COLO668 (cell line): ENCODE data around the gene PCYT1B.
"Not testable (repeated sequence)": the region's sequence is repeated elsewhere in the genome, so short reads cannot be mapped to it uniquely, and the experiment has no call there.

Source experiments
- DNase-seq: peaks from one replicate; lab custom pipeline; 2025; ENCODE audit not compliant: unreplicated experiment; lab: John Stamatoyannopoulos, UW

Gene PCYT1B

DNA sequence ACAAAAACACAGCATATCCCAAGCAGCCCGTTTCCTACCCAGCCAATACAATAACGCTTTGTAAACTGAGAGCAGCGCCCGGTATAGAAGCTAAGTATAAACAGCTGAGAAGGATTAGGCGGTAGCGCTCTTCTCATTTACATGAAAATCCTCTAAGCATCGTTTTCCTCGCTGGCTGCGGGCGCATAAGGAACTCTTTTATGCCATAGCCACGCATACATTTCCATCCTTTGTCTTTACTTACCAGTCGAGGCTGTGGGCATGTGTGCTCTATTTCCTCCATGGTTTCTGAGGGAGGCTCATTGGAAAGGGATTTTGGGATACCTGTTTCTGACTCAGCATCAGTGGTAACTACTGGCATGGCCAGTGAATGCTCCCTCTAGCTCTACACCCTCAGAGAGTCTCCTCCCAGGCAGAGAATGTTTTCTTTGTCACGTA is 383 bp downstream of the PCYT1B start:
- peak; percentile 19 for DNase-seq

DNA sequence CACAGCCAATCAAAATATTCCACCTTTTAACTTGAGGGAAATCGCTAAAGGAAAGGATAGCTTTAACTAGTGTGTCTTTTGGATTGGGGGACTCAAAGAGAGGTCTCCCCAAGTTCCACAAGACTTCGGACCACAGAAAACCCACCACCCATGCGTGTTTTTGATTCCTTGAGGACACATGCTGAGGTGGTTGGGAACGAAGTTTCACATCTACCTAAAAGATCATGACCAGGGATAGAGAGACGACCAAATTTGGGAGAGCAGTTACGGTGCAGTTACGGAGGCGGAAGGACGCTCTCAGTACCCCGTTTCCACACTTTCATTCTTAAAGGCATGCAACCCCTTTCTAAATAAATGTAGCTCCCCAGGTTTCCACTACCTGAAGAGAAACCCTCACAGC is 1.1 kb downstream of the PCYT1B start:
- DNase-seq = no peak

DNA sequence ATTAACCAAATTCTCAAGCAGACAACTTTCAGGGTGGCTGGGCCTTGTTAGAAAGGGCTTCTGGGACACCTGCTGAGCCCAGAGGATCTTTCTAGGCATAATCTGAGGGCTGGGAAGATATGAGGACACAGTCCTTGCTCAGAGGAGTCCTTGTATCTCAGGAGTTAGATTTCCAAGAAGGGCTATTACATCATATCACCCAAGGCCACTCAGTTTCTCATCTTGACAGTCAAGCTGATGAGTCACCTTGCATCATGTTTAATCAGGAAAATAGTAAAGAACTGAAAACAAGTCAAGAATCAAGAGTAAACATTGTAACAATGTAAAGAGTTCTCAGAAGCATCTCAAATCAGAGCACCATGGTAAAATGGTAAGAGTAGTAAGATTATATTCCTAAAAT is 4.0 kb downstream of the PCYT1B start:
- no peak for DNase-seq

DNA sequence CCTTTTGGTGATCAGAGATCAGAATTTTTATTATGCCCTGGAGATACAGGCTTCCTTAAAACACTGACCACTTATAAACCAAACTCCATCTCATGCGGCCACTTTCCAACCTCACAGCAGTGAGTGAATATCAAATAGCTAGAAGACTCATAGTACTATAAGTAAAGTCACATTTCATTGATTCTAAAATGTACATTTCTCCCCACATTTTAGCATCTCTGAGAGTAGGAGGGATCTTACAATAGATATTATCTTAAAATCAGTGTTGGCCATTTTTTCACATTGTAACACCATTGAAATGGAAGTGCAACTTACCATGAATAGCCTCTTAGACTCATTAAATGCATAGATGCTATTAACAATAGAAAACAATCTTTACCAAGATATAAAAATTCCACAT is 17.4 kb downstream of the PCYT1B start:
- no peak for DNase-seq

DNA sequence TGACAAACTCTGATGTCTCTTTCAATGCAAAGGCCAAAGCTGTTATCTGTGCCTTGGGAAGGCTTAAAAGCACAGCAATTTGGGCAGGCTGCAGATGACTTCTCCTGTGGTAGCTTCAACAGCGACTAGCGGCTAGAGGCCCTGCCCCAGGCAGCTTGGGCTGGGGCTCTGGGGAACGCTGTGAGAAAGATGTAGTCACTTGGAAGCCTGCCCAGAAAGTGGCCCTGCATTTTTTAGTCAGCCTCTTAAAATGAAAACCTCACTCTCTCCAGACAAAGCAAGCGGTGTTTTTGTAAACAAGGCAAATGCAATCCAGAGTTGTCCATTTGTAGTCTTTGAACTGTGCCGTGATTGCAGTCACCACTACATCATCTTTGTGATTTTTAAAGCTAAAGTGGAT is 27.5 kb downstream of the PCYT1B start:
- DNase-seq = peak; percentile 20

DNA sequence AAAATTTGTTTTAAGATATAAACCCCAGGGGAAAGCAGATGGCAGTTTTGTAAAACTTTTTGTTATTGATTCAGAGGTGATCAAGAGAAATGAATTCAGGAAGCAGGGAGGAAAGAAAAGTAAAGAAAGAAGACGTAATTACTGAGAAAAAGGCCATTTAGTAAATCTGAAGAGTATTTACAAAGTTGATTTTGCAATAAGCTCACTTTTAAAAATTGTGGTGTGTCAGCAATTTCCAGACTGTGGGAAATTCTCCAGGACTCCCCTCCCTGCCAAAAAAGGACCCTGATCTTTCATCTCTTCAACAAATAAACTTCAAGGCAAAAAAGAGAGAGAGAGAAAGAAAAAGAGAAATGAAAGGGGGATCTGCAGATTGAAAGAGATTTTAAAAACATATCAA is 36.6 kb downstream of the PCYT1B start:
- no peak for DNase-seq

DNA sequence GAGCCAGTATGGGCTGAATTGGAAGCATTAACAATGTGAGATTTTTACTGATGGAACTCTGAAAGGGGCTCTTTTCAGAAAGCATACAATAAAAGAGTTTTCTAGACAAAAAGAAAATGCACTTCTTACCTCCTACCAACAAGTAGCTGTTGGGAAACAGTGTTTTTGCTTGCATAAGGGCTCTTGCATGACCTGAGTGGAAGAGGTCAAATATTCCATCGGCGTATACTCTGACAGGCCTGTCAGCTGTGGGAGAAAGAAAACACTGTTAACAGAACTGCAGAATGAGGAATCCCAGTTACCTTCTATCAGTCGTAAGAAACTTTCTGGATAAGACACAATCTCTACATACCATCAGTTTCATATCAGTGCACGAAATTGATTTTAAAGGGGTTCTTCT is 39.5 kb downstream of the PCYT1B start:
- DNase-seq = no peak

DNA sequence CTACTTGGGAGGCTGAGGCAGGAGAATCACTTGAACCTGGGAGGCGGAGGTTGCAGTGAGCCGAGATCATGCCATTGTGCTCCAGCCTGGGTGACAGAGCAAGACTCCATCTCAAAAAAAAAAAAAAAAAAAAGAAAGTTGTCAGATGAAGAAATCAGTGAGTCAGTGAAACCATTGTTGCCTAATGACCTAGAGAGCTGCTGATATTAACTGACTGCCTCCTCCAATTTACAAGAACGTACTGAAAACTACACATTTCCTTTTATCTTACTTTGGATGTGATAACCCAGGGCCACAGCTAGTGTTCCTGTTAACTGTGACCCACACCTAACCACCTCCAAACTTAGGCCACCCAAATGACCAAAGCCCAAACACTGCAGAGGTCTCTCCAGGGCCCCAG is 41.2 kb downstream of the PCYT1B start:
- not testable (repeated sequence) for DNase-seq

DNA sequence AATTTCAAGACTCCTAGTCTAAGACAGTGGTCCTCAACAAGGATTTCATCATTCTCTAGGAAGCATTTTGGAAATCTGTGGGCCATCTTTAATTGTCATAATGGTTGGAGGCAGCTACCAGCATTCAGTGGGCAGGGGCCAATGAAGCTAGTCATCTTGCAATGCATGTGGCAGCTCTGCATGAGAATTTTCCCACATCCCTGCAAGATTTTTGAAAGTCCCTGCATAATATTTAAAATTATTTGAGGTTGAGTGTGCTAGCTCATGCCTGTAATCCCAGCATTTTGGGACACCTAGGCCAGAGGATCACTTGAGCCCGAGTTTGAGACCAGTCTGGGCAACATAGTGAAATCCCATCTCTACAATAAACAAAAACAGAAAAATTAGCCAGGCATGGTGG is 44.0 kb downstream of the PCYT1B start:
- DNase-seq = no peak

DNA sequence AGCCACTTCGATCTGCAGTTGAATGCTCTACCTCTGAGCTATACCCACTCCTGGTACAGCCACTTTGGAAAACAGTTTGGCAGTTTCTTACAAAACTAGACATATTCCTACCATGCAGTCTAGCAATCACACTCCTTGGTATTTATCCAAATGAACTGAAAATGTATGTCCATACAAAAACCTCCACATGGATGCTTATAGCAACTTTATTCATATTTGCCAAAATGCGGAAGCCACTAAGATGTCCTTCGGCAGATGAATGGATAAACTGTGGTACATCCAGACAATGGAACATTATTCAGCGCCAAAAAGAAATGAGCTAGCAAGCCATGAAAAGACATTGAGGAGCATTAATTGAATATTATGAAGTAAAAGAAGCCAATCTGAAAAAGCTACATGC is 45.3 kb downstream of the PCYT1B start:
- DNase-seq = no peak

DNA sequence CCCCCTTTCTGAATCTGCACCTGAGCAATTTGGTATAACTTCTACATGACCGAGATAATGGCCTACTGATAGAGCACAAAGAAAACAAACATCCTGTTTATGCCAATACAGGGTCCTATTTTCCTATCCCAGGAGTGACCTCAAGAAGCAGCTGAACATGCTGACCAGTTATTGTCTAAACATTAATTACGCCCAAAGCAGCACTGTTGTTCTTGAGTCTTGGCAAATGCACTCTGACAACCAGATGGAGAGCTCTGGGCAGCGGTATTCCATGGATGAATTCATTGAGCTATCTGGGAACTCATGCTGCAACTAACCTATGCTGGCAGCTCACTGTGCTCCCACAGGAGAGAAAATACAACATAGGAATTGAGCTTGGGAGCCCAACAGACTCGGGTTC is 52.6 kb downstream of the PCYT1B start:
- DNase-seq = no peak

DNA sequence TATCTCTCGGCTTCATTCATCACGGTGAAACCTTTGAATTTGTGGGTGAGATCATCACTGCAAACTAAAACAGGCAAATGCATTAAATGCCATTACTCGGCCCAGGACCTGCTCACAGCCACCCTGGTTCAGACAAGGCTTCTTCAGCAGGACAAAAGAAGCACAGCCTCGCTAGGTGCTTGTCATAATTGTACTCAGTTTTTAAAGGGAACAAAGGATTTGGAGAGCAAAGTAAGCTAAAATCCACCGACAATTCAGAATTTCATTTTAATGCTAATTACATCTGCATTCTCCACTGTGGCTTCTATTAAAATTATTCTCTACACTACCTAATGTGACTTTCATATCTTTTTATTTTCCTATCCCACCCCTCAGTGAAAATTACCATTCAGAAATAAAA is 57.0 kb downstream of the PCYT1B start:
- DNase-seq = no peak

DNA sequence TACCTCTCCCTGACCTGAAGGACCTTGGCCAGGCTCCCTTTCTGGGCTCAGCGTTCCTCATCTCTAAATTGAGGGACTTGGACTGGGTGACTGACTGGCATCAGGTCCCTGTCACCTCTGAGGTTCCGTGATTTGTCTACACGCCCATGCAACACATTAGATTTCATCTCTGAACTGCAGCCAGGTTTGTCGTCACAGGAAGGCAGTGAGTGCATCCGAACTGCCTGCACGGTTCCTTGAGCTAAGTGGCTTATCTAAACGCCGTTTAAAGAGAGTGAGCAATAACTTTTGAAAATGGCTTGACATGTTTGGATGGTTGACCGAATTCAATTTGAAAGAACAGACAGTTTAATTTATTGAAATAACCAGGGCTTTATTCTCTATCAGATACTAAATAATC is 70.1 kb downstream of the PCYT1B start:
- DNase-seq = no peak

DNA sequence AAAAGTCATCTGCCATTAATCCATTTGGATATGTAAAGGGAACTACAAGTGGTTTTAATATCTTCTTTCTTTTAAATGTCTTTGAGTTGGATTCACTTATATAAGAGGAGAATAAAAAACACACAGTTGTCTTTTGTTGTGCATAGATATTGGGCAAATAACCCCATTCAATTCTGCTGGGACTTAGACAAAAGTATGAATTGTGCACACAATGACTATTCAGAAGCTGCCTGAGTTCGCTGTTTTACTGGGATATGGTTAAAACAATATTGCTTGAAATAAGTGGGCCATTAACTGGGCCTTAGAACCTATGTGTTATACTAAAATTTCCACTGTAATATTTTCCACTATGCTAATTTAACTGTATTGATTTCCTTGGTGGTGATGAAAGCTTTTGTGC is 71.7 kb downstream of the PCYT1B start:
- no peak for DNase-seq

DNA sequence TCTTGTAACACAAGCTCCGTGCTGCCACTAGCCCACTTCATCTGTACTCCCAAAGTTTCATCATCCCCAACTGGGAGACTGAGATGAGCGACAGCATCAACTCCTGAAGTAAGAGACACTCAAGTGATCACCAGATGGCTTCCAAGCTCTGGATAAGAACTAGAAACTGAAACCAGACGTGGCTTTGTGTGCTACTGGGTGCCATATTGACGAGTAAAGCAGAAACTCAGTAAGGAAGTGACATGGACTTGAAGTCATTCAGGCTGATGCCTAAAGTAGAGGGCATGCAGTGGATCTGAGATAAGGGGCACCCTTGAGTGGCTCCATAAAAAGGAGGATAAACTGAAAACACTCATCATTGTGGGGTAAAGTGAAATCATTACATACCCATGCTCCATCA is 72.4 kb downstream of the PCYT1B start:
- DNase-seq = no peak

DNA sequence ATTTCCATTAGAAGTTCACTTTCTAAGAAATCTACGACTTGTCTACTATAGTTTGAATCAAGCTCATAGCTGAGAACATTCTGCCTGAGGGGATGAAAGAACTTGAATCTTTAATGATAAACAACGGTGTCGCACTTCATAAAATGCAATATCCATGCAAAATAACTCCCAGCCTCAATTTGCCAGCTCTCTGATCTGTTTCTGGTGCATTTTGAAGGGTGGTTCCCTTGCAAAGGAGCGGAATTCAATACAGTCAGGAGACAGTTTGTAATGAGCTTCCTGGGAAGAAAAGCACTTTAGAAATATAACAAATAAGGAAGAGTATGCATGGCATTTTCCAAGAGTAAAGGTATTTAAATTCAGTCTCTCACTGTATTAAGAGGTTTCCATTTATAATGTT is 80.0 kb downstream of the PCYT1B start:
- DNase-seq = no peak

DNA sequence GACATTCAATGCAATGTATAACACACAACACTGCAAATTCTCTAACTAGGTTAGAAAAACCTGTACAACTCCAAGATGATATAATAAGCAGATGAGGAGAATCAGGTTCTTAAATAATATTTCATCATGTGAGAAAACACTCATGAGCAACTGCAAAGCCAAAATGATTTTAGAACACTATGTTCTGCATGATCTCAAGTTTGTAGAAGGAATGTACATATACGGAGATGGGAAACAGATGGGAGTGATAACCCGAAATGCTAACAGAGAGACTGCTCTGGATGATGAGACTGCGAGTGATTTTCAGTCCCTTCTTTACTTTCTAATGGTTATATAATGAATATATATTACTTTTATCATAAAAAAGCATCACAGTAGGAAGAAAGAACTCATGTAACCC is 80.9 kb downstream of the PCYT1B start:
- no peak for DNase-seq

DNA sequence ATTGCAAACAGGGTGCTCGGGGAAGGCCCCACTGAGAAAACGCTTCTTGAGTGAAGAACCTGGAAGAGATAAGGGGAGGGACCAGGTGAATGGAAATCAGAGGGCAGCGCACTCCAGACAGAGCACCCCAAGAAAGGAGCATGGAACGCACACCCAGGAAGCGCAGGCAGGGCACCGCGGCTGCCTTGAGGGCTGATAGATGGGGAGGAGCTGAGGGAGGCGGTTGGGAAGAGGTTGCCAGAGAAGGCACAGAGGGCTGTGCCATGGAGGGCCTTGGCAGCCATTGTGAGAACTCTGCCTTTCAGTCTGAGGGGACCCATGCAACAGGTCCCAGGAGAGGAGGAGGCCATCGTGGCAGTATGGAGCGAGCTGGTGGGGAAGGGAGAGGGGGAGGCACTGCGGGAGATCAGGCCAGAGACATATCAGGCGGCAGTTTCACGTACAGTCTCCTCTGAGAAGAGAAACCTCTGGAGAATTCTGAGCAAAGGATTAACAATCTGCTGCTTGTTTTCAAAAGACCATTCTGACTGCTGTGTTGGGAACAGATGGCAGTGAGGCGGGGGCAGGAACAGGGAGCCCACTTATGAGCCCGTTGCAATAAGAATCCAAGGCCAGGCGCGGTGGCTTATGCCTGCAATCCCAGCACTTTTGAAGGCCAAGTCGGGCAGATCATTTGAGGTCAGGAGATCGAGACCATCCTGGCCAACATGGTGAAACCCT is 83.7 kb downstream of the PCYT1B start:
- DNase-seq = no peak

DNA sequence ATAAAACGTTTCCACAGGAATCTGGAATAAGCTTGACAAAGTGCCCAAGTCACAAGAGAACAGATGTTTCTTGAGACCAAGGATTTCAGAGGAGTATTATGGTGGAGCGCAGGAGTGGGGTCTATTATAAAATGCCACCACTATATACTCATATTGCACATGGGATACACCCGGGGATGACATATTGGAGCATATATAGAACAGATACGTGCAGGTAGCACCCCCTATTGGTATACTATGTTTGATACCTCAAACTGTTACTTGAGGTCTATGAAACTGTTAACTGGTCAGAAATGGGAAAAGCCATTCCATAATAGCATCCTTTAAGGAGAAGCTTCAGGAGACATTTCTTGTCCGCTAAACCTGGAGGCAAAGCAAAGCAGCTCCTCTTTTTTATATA is 86.0 kb downstream of the PCYT1B start:
- peak; percentile 2 for DNase-seq

DNA sequence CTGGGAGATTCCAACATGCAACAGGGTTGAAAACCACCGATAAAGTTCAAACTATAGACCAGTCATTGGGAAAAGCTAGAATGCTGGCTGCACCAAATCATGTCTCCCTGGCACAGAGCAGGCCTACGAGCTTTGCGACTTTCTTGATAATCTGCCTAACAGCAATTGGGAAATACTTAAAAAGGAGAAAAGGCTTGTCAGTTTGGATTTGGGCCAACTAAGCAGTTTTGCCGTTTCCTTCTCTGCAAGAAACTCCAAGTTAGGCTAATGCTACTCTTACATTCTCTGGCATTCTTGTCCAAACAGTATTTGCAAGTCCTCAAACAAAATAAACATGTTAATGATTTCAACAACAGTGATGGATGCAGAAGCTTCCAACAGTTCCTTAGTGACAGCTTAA is 94.1 kb downstream of the PCYT1B start:
- DNase-seq = no peak

DNA sequence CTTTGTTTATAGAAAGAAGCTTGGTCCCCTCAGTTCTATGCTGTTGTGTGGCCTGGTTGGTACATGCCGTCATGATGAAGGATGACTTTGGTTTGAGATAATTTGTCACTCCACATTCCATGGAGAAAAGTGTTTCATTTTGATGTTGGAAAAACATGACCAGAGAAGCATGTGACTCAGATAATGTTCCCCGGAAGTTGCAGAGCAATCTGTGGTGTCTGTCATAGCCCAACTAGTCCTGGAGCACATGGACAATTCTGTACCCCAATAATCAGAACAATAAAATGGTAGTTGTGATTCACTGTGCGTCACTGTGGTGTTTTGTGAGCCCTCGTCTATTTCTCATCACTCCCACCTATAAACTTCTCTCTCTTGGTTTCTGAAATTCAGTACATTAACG is 97.0 kb downstream of the PCYT1B start:
- DNase-seq = no peak

DNA sequence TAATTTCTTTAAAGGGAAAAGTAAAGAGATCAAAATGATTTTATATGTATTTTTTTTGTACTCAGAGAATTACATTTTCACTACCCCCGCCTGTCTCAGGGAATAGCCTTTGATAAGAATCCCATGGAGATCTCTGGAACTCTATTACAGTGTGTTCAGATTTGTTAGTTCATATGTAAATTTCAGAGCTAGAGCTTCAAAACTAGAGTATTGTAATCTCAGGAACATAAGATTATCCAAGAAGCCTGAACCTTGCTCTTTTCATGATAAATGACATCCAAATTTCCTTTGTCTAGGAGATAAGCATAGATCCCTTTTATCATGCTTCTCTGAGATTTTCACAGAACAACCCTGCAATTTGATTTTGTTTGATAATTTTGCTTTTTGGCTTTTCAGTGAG is 99.2 kb downstream of the PCYT1B start:
- no peak for DNase-seq

DNA sequence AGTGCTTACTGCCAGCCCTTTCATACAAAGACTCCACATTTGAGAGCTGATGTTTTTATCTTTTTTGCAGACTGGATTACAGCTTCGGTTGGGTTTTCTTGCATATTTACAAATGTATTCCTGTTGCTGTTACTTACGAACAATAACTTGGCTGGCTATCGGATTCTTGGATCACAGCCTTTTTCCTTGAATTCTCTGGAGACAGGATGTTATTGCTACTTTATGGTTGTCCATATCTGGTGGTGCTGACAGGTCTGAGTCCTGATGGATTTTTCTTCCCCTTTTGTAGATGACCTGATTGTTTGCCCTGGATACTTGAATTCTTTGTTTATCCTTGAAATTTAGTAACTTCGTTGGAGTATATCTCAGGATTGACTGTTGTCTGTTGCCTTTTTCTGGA is 104.4 kb downstream of the PCYT1B start:
- no peak for DNase-seq

DNA sequence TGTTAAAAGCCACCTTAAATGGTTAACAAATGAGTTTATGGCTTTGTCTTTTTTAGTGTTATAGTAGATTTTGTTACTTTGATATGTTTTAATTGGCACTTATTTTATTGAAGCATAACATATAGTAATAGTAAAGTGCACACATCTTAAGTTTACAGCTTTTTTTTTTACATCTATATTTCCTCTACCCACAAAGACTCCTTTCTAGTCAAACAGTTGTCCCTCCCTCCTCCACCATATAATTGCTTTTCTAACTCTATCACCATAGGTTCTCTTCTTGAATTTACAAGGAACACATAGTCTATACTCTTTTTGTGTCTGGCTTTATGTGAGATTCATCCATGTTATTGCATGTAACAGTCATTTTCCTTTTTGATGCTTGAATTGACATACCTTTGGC is 110.6 kb downstream of the PCYT1B start:
- no peak for DNase-seq
